Neural progenitor cell (in vitro differentiated cells): ENCODE measurements around the gene ZNF292. TPM values are rescaled to one million over a fixed set of nuclear protein-coding genes. Genes with fewer than 3 reads are reported as not detected.

ENCODE experiments used
- DNase-seq: peaks from one replicate; pipeline ENCODE4 v3.0.0-alpha.2; 2016; ENCODE audit warnings: low spot score
- H2AFZ ChIP-seq: fragments of 200-600 bp; sonication (generic); replicated peaks from 2 replicates; pipeline ENCODE4 v1.6.1; 2016; ENCODE audit warnings: antibody characterized with exemption
- H3F3A ChIP-seq: fragments of 200-600 bp; sonication (generic); 2 replicates; pipeline ENCODE4 v1.6.1; 2016; ENCODE audit warnings: antibody characterized with exemption, low read depth
- H3K27ac ChIP-seq: fragments of 200-600 bp; sonication (generic); 2 replicates; pipeline ENCODE4 v1.5.1; 2016; ENCODE audit warnings: mild to moderate bottlenecking
- H3K27me3 ChIP-seq: fragments of 200-600 bp; sonication (generic); 2 replicates; pipeline ENCODE4 v1.6.1; 2016; ENCODE audit warnings: mild to moderate bottlenecking, moderate library complexity
- H3K36me3 ChIP-seq: fragments of 200-600 bp; sonication (generic); 2 replicates; pipeline ENCODE4 v1.5.1; 2016
- H3K4me1 ChIP-seq: fragments of 200-600 bp; sonication (generic); 2 replicates; pipeline ENCODE4 v1.6.1; 2016; ENCODE audit warnings: mixed run types
- H3K4me2 ChIP-seq: fragments of 200-600 bp; sonication (generic); 2 replicates; pipeline ENCODE4 v1.6.1; 2016
- H3K4me3 ChIP-seq: fragments of 200-600 bp; sonication (generic); 2 replicates; pipeline ENCODE4 v1.5.1; 2016
- H3K79me2 ChIP-seq: fragments of 200-600 bp; sonication (generic); 2 replicates; pipeline ENCODE4 v1.6.1; 2016; ENCODE audit warnings: low read depth
- H3K9ac ChIP-seq: fragments of 200-600 bp; sonication (generic); 2 replicates; pipeline ENCODE4 v1.6.1; 2016
- H3K9me3 ChIP-seq: fragments of 200-600 bp; sonication (generic); 2 replicates; pipeline ENCODE4 v1.5.1; 2016; ENCODE audit warnings: low read depth
- H4K20me1 ChIP-seq: fragments of 200-600 bp; sonication (generic); 2 replicates; pipeline ENCODE4 v1.6.1; 2016; ENCODE audit warnings: low read depth
- H3K27ac Mint-ChIP-seq: 3 replicates; pipeline ENCODE4 v1.8.0; 2021; ENCODE audit warnings: mixed read lengths
- H3K27me3 Mint-ChIP-seq: 2 replicates; pipeline ENCODE4 v1.8.0; 2022; ENCODE audit warnings: low read depth, mild to moderate bottlenecking, inconsistent platforms, moderate library complexity, mixed read lengths; ENCODE audit not compliant: insufficient read depth
- H3K36me3 Mint-ChIP-seq: 3 replicates; pipeline ENCODE4 v1.8.0; 2021; ENCODE audit warnings: mixed read lengths
- H3K4me1 Mint-ChIP-seq: 3 replicates; pipeline ENCODE4 v1.8.0; 2021; ENCODE audit warnings: mixed read lengths
- H3K4me3 Mint-ChIP-seq: 3 replicates; pipeline ENCODE4 v1.8.0; 2021; ENCODE audit warnings: mild to moderate bottlenecking, moderate library complexity, mixed read lengths
- H3K9me3 Mint-ChIP-seq: 3 replicates; pipeline ENCODE4 v1.8.0; 2020; ENCODE audit warnings: mixed read lengths
- EZH2 ChIP-seq: fragments of 200-600 bp; sonication (generic); IDR thresholded peaks from 2 replicates; pipeline ENCODE4 v1.6.1; 2017; ENCODE audit warnings: antibody characterized with exemption, mild to moderate bottlenecking, moderate library complexity
- EZH2phosphoT487 ChIP-seq: fragments of 200-600 bp; sonication (generic); IDR thresholded peaks from 2 replicates; pipeline ENCODE4 v1.6.1; 2017; ENCODE audit warnings: antibody characterized with exemption
- total RNA-seq: library from RNA; depleted of rRNA; stranded (reverse); fragments of >200 nt; gene quantifications from 2 replicates; pipeline ENCODE4 v1.2.3, GENCODE V29; 2015; ENCODE audit warnings: low replicate concordance
- TF ChIP-seq, protein P1 (sequence below): fragments of 200-600 bp; sonication (generic); IDR thresholded peaks from 2 replicates; pipeline ENCODE4 v1.5.1; 2017; ENCODE audit warnings: antibody characterized with exemption, mild to moderate bottlenecking

Gene ZNF292
- total RNA-seq, 1 donor from 2014 or later, result 66.8 TPM

DNA sequence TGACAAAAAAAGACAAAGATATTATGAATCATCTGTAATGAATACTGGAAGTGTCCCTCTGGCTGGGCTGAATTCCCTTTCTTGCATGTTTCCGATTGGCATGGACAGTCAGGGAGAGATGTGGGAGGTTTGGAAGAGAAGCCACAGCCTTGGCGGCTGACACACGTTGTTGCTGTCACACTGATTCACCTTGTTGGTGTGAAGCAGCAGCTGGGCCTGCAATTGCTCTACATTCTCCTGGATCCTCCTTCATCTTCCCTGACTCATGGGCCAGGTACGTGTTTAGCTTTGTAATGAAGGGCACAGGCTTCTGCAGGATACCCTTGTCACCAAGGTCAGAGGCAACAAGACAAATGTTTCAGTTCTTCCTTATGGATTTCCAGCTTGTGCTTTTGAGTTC, 153.6 kb downstream of the ZNF292 start:
- Histone ChIP-seq H3K4me3 (no peak overlapping the region), H3K27ac (no peak overlapping the region), H3K4me2 (no peak overlapping the region), H3K79me2 (no peaks in the 10 kb centered on the region), H3K36me3 (no peaks in the 10 kb centered on the region), H3K27me3 (no peaks in the 10 kb centered on the region), H3K4me1 (no peaks in the 10 kb centered on the region), H3K9me3 (no peaks in the 10 kb centered on the region), H2AFZ (no peak overlapping the region), H4K20me1 (no peaks in the 10 kb centered on the region), H3K9ac (no peak overlapping the region), H3F3A (no peaks in the 10 kb centered on the region)
- no peak overlapping the region for H3K27ac Mint-ChIP-seq
- no peak overlapping the region for H3K4me3 Mint-ChIP-seq
- H3K9me3 Mint-ChIP-seq, result peaks cover 8% of the 10 kb centered on the region
- no peak for TF ChIP-seq EZH2phosphoT487
- TF ChIP-seq EZH2, result no peak
- TF ChIP-seq, protein P1, sequence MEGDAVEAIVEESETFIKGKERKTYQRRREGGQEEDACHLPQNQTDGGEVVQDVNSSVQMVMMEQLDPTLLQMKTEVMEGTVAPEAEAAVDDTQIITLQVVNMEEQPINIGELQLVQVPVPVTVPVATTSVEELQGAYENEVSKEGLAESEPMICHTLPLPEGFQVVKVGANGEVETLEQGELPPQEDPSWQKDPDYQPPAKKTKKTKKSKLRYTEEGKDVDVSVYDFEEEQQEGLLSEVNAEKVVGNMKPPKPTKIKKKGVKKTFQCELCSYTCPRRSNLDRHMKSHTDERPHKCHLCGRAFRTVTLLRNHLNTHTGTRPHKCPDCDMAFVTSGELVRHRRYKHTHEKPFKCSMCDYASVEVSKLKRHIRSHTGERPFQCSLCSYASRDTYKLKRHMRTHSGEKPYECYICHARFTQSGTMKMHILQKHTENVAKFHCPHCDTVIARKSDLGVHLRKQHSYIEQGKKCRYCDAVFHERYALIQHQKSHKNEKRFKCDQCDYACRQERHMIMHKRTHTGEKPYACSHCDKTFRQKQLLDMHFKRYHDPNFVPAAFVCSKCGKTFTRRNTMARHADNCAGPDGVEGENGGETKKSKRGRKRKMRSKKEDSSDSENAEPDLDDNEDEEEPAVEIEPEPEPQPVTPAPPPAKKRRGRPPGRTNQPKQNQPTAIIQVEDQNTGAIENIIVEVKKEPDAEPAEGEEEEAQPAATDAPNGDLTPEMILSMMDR, result no peak
- no peaks in the 10 kb centered on the region for H3K4me1 Mint-ChIP-seq
- DNase-seq, result no peak
- no peaks in the 10 kb centered on the region for H3K36me3 Mint-ChIP-seq
- H3K27me3 Mint-ChIP-seq, result no peaks in the 10 kb centered on the region

DNA sequence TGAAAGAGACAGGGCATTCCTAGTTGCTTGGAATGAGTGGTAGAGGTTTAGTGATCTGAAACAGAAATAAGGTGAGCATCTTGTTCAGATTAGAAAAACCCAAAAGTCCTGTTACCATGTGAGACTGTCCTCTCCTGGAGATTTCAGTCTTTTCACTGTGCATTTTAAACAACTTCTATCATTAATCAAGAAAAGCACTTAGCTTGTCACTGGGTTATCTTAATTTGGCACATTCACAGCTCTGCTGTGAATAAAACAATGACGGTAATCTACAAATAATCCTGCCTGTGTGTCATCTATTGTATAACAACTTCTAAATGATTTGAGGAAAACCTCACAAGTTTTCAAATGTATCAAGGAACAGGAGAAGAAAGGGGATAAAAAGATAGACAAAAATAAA, 157.5 kb downstream of the ZNF292 start:
- Histone ChIP-seq H3K9me3 (no peaks in the 10 kb centered on the region), H3K27ac (no peak overlapping the region), H3K4me1 (no peaks in the 10 kb centered on the region), H2AFZ (no peak overlapping the region), H3K9ac (no peak overlapping the region), H3K4me3 (no peak overlapping the region), H3K27me3 (no peaks in the 10 kb centered on the region), H3K36me3 (no peaks in the 10 kb centered on the region), H4K20me1 (no peaks in the 10 kb centered on the region), H3K79me2 (no peaks in the 10 kb centered on the region), H3K4me2 (no peak overlapping the region), H3F3A (no peaks in the 10 kb centered on the region)
- TF ChIP-seq EZH2phosphoT487, result no peak
- TF ChIP-seq, protein P1, result no peak
- no peak for TF ChIP-seq EZH2
- no peak for DNase-seq
- Mint-ChIP-seq H3K27ac (no peak overlapping the region), H3K4me1 (no peaks in the 10 kb centered on the region), H3K9me3 (no peaks in the 10 kb centered on the region), H3K4me3 (no peak overlapping the region), H3K27me3 (peaks cover 3% of the 10 kb centered on the region), H3K36me3 (no peaks in the 10 kb centered on the region)

Other genes with a start within 250 kb of the ZNF292 start
- not detected in 2 replicates for gene HTR1E, start 218.0 kb upstream of the ZNF292 start, total RNA-seq
- gene CGA, start 60.5 kb upstream of the ZNF292 start, total RNA-seq, result 0.46 TPM in 1 of 2 replicates, not detected in the other
- gene SMIM8, start 167.0 kb downstream of the ZNF292 start, total RNA-seq, result 18.7 and 31.7 TPM in 2 replicates
- 2.0 and 2.4 TPM in 2 replicates for gene GJB7, start 173.7 kb downstream of the ZNF292 start, total RNA-seq
- 2.6 and 3.1 TPM in 2 replicates for gene C6orf163, start 189.2 kb downstream of the ZNF292 start, total RNA-seq